HG02884 (cell line): ENCODE data around the gene RBM38.
"Not testable (repeated sequence)": the region's sequence is repeated elsewhere in the genome, so short reads cannot be mapped to it uniquely, and the experiment has no call there.

ENCODE experiments used
- ATAC-seq: cut with Tn5 transposase; IDR thresholded peaks from one replicate; pipeline ENCODE4 v1.9.1; 2021; ENCODE audit warnings: mild to moderate bottlenecking, moderate library complexity; ENCODE audit not compliant: unreplicated experiment

Gene RBM38

GRCh38 chr20:57416296-57417022 lies 25.3 kb downstream of the RBM38 start:
- no peak for ATAC-seq

- no peak for ATAC-seq
Measured at GRCh38 chr20:57417051-57417689, 26.0 kb downstream of the RBM38 start.

GRCh38 chr20:57417830-57418780 lies 26.9 kb downstream of the RBM38 start:
- no peak for ATAC-seq

- not testable (repeated sequence) for ATAC-seq
Measured at GRCh38 chr20:57419479-57419878, 28.3 kb downstream of the RBM38 start.

DNA sequence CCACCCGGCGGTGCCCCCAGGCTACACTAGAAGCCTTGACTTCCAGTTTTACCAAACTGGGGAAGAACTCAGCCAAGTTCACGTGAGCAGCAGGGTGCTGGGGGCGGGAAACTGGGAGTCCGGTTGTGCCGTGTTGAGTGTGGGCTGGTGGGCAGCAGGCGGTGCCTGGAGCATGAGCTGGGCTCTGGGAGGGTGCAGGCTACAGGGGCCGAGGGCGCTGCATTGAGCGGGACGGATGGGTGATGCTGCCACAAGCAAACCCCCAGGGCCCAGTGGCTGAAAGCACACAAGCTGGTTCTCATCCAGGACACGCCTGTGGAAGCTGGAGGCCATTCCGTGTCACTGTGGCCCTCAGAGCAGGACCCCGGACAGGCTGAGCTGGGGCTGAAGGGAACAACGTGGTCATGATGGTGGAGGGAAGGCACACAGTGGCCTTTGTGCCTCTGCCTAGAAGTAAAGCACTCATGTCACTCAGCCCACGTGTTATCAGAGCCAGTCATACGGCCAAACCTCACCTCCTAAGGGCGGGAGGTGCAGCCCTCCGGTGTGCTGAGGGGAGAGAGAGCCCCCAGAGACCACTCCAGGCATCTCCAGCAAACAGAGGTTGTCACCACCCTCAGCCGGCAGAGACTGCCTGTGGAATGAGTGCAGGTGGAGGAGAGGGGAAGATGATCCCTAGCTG lies 29.5 kb downstream of the RBM38 start:
- no peak for ATAC-seq

DNA sequence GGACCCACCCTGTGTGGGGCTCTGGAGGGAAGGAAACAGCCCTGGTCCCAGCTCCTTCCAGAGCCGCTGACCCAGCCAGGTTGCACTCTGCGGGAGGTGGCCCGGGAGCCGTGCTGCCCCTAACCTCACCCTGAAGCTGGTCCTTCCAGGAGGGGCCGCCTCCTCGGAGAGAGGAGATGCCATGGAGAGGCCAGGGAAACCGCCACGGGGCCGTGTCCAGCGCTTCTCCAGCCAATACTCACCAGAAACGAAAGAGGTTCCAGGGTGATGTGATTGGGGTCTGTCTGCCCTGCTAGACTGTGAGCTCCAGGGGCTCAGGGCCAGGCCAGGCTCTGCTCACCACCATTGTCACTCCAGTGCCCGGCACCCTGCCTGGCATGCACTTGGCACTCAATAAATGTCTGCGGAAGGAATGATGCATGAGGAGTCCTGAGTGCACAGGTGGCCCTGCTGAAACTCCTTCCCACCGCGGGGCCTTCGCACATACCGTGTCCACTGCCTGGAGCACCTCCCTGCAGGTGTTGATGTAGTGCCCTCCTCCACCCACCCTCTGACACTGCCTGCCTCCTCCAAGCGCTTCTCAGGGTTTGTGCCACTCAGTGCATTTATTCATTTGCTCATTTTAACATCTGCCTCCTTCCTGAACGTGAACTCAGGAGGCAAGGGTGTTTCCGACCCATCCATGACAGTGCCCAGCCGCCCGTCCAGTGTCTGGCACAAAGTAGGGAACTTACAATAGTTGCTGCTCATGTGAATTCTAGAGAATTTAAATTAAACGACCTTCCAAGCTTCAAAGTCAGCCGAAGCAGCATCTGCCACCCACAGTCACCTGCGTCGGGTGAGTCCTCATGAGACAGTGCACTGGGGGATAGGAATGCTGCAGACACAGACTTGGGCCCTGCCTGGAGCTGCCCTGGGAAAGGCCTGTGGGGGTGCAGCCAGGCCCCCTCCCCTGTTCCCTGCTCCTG lies 30.3 kb downstream of the RBM38 start:
- ATAC-seq = no peak

- no peak for ATAC-seq
Measured at GRCh38 chr20:57422254-57422653, 31.1 kb downstream of the RBM38 start.

- ATAC-seq = no peak
Measured at GRCh38 chr20:57425150-57426013, 34.2 kb downstream of the RBM38 start.

- ATAC-seq = no peak
Measured at GRCh38 chr20:57426271-57426689, 35.1 kb downstream of the RBM38 start.

DNA sequence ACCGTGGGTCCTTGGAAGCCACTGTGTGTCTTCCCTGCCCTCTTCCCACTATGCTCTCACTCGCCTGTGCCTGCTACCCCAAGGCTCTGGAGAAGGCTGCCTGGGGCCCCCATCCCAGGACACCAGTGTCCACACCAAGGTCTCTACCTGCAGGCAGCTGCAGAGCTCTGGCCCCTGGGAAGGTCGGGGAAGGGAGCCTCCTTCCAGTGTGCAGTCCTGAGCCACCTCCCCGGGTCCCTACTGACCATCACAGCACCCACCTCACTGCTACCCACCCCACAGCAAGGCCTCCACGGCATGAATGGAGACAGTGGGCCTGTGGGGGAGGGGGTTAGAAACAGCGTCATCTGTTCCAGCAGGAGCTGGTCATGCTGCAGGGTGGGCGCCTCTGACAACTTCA lies 35.6 kb downstream of the RBM38 start:
- ATAC-seq = no peak

GRCh38 chr20:57428324-57429158 lies 37.3 kb downstream of the RBM38 start:
- no peak for ATAC-seq

- no peak for ATAC-seq
Measured at GRCh38 chr20:57429159-57429496, 37.9 kb downstream of the RBM38 start.

DNA sequence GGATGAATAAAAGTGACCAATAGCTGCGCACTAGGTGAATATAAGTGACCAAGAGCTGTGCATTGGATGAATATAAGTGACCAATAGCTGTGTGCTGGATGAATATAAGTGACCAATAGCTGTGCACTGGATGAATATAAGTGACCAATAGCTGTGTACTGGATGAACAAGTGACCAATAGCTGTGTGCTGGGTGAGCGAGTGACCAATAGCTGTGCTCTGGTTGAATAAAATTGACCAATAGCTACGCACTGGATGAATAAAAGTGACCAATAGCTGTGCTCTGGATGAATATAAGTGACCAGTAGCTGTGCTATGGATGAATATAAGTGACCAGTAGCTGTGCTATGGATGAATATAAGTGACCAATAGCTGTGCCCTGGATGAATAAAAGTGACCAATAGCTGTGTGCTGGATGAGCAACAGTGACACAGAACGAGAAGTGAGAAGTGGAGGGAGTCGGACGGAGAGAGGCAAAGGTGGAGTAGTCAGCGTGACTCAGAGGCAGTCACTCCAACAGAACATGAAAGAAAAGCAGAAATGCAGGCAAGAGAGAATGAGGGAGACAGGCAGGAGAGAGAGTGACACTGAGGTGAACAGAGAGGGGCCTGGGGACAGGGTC lies 38.5 kb downstream of the RBM38 start:
- ATAC-seq = no peak

DNA sequence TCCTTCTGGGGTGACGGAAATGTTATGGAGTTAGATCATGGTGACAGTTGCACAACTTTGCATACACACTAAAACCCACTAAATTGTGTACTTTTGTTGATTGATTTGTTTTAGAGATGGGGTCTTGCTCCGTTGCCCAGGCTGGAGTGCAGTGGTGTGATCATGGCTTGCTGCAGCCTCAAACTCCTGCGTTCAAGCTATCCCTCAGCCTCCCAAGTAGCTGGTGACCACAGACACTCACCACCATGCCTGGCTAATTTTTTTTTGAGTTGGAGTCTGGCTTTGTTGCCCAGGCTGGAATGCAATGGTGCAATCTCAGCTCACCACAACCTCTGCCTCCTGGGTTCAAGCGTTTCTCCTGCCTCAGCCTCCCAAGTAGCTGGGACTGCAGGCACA lies 39.0 kb downstream of the RBM38 start:
- ATAC-seq = not testable (repeated sequence)

DNA sequence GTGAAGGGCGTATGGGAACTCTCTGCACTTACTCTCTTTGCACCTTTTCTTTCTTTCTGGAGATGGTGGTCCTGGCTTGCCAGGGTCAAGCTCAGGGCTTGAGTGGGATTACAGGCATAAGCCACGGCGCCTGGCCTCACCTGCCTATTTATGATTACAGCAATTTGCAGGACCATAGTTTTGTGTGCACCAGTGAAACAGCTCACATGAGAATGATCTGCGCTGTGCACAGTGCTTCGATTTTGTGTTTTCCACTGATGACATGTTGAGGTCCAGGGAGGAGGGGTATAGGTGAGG lies 40.3 kb downstream of the RBM38 start:
- no peak for ATAC-seq

DNA sequence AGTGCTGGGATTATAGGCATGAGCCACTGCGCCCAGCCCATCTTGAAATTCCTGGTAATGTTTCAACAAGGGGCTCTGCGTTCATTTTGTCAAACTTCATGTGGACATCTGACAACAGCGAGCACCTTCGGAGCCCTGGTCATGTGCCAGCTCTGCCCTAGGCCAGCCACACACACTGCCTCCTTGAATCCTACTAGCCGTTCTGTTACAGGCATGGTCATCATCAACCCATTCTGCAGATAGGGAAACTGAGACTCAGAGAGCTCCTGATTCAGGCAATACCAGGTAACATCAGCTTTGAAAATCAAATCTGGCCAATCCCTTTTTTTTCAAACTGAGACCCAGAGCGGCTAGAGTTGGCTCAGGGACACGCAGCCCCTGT lies 41.3 kb downstream of the RBM38 start:
- no peak for ATAC-seq

DNA sequence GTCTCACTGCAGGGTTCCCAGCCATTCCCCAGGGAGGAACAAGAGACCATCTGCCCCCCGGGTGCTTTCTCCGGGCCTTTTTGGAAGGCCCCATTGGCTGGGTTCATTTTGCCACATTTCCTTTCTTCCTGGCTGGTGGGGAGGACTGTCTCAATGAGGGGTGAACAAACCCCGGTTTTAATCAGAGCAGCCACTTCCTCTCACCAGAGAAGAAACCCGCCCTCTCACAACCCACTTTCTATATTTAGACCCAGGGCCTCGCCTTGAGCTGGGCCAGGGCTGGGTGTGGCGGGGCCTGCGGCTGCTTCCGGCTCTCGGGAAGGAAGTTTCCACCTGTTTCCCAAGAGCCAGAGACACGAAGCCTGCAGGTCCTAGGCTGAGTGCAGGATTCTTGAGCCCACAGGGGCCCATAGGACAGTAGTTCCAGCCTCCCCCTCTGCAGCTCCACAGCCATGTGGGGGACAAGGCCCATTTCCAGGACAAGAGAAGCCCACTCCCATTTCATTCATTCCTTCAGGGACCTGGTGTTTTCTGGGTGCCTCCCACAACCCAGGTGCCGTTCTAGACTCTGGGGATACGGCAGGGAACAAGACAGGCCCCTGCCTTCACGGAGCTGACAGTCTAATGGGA lies 41.8 kb downstream of the RBM38 start:
- ATAC-seq = peak; percentile 95
